Measurements from ENCODE around the gene TMEM150B. TPM values are rescaled to one million over a fixed set of nuclear protein-coding genes. Genes with fewer than 3 reads are reported as not detected.

The TMEM150B gene
- polyA plus RNA-seq, 1 of the 3 experiments (the other 2 are of a cell fraction), result not detected

DNA sequence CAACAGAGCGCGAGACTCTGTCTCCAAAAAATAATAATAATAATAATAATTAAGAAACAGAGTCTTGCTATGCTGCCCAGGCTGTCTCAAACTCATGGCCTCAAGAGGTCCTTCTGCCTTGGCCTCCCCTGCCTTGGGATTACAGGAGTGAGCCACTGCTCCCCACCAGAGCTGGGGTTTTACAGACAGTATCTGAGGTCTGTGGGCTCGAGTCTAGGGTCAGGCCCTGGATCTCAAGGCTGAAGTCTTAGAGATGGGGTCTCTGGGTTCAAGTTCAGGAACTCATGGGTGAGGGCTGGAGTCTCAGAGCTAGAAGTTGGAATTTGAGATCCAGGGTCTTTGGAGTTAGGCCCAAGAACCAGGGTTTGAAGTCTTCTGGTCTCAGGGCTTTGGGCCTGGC lies 41.6 kb upstream of the TMEM150B start:
- Histone ChIP-seq H3K27ac (ENCODE audit: low read depth in 2 of 2, low read length in 1 of 2) (no peak overlapping the region), H2AFZ (ENCODE audit: low read depth) (no peak overlapping the region), H3K9me2 (no peaks in the 10 kb centered on the region), H3K9me3 (no peaks in the 10 kb centered on the region), H4K20me1 (ENCODE audit: insufficient read depth) (no peaks in the 10 kb centered on the region), H3F3A (replicated peaks; ENCODE audit: insufficient read depth) (peaks cover 22% of the 10 kb centered on the region), H3K4me3 (ENCODE audit: low read depth in 2 of 2, low read length in 1 of 2) (no peak overlapping the region), H3K4me2 (no peak overlapping the region), H3K79me2 (ENCODE audit: insufficient read depth) (peaks cover 14% of the 10 kb centered on the region), H3K9ac (no peak overlapping the region), H3K4me1 (ENCODE audit: control insufficient read depth in 1 of 2, insufficient read depth in 2 of 2, low read depth in 1 of 2, low read length in 1 of 2) (peaks cover 6 to 13% of the 10 kb centered on the region in 2 experiments; a peak in 1 of 4 replicates), H3K36me3 (replicated peaks in 1 of 2; ENCODE audit: control insufficient read depth in 1 of 2, insufficient read depth in 2 of 2, low read length in 1 of 2) (peaks cover 0 to 4% of the 10 kb centered on the region in 2 experiments), H3K27me3 (ENCODE audit: insufficient read depth) (no peaks in the 10 kb centered on the region)
- ChIA-PET CTCF (no interaction called here), POLR2A (no interaction called here)
- WGBS (ENCODE audit: low lambda C conversion rate), result 88% methylated on average over 2 of the region's 3 CpGs
- TF ChIP-seq TAF1 (IDR thresholded peaks at IDR 0.05; ENCODE audit: borderline replicate concordance, low read depth, low read length), result no peak
- TF ChIP-seq, protein P1, sequence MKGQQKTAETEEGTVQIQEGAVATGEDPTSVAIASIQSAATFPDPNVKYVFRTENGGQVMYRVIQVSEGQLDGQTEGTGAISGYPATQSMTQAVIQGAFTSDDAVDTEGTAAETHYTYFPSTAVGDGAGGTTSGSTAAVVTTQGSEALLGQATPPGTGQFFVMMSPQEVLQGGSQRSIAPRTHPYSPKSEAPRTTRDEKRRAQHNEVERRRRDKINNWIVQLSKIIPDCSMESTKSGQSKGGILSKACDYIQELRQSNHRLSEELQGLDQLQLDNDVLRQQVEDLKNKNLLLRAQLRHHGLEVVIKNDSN (IDR thresholded peaks at IDR 0.05; ENCODE audit: borderline replicate concordance, low read depth), result no peak
- TF ChIP-seq GABPA (IDR thresholded peaks at IDR 0.05; ENCODE audit: low read depth), result no peak
- TF ChIP-seq ELF1 (IDR thresholded peaks at IDR 0.05), result no peak
- TF ChIP-seq, protein P2, sequence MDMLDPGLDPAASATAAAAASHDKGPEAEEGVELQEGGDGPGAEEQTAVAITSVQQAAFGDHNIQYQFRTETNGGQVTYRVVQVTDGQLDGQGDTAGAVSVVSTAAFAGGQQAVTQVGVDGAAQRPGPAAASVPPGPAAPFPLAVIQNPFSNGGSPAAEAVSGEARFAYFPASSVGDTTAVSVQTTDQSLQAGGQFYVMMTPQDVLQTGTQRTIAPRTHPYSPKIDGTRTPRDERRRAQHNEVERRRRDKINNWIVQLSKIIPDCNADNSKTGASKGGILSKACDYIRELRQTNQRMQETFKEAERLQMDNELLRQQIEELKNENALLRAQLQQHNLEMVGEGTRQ (IDR thresholded peaks at IDR 0.05; ENCODE audit: borderline replicate concordance, low read depth, low read length), result no peak
- no peak for TF ChIP-seq TCF12 (IDR thresholded peaks at IDR 0.05)
- no peak for DNase-seq

GRCh38 chr19:55365964-55366363 lies 40.8 kb upstream of the TMEM150B start:
- H2AFZ ChIP-seq (ENCODE audit: low read depth), result no peak overlapping the region
- no peak for DNase-seq
- H3K4me2 ChIP-seq, result no peak overlapping the region
- peaks cover 0 to 4% of the 10 kb centered on the region in 2 experiments for H3K36me3 ChIP-seq (replicated peaks in 1 of 2; ENCODE audit: control insufficient read depth in 1 of 2, insufficient read depth in 2 of 2, low read length in 1 of 2)
- no peak overlapping the region for H3K4me3 ChIP-seq (ENCODE audit: low read depth in 2 of 2, low read length in 1 of 2)
- no peaks in the 10 kb centered on the region for H3K27me3 ChIP-seq (ENCODE audit: insufficient read depth)
- no peaks in the 10 kb centered on the region for H4K20me1 ChIP-seq (ENCODE audit: insufficient read depth)
- H3K4me1 ChIP-seq (ENCODE audit: control insufficient read depth in 1 of 2, insufficient read depth in 2 of 2, low read depth in 1 of 2, low read length in 1 of 2), result peaks cover 5 to 13% of the 10 kb centered on the region in 2 experiments; a peak in 1 of 4 replicates
- TF ChIP-seq POLR2AphosphoS5 (IDR thresholded peaks at IDR 0.05; ENCODE audit: low read depth, low read length) (no peak), FOSL2 (IDR thresholded peaks at IDR 0.05; ENCODE audit: borderline replicate concordance, low read depth) (no peak), RXRA (IDR thresholded peaks at IDR 0.05; ENCODE audit: borderline replicate concordance, low read depth) (no peak), MXI1 (IDR thresholded peaks at IDR 0.05; ENCODE audit: low read depth, low read length) (no peak)
- TF ChIP-seq, protein P3, sequence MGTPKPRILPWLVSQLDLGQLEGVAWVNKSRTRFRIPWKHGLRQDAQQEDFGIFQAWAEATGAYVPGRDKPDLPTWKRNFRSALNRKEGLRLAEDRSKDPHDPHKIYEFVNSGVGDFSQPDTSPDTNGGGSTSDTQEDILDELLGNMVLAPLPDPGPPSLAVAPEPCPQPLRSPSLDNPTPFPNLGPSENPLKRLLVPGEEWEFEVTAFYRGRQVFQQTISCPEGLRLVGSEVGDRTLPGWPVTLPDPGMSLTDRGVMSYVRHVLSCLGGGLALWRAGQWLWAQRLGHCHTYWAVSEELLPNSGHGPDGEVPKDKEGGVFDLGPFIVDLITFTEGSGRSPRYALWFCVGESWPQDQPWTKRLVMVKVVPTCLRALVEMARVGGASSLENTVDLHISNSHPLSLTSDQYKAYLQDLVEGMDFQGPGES (IDR thresholded peaks at IDR 0.05; ENCODE audit: low read depth, low read length), result no peak
- no peak overlapping the region for H3K9ac ChIP-seq
- POLR2A ChIA-PET, result no interaction called here
- peaks cover 14% of the 10 kb centered on the region for H3K79me2 ChIP-seq (ENCODE audit: insufficient read depth)
- H3F3A ChIP-seq (replicated peaks; ENCODE audit: insufficient read depth), result peaks cover 13% of the 10 kb centered on the region
- no peak overlapping the region for H3K27ac ChIP-seq (ENCODE audit: low read depth in 2 of 2, low read length in 1 of 2)
- WGBS (ENCODE audit: low lambda C conversion rate), result 98% methylated on average over 10 of the region's 19 CpGs
- CTCF ChIA-PET, result no interaction called here
- no peaks in the 10 kb centered on the region for H3K9me3 ChIP-seq
- no peaks in the 10 kb centered on the region for H3K9me2 ChIP-seq
